ENCODE measurements around the gene HLA-C.
"Not testable (repeated sequence)": the region's sequence is repeated elsewhere in the genome, so short reads cannot be mapped to it uniquely, and the experiment has no call there.

DNA sequence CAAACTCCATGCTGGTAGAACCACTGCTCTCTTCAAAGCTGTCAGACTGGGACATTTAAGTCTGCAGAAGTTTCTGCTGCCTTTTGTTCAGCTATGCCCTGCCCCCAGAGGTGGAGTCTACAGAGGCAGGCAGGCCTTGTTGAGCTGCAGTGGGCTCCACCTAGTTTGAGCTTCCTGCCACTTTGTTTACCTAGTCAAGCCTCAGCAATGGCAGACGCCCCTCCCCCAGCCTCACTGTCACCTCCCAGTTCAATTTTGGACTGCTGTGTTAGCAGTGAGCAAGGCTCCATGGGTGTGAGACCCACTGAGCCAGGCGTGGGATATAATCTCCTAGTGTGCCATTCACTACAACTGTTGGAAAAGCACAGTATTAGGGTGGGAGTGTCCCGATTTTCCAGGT, 11.9 kb downstream of the HLA-C start:
- TF ChIP-seq CTCF (IDR thresholded peaks at IDR 0.05); POLR2A (IDR thresholded peaks at IDR 0.05); EP300 (IDR thresholded peaks at IDR 0.05; ENCODE audit: low read depth); POLR2AphosphoS5 (IDR thresholded peaks at IDR 0.05): not testable (repeated sequence)
